ENCODE data around the gene SLC35E2B.

The SLC35E2B gene

GRCh38 chr1:1616045-1616790, 76.4 kb downstream of the SLC35E2B start:
- Histone ChIP-seq H3K9me3 (ENCODE audit: severe bottlenecking) (no peaks in the 10 kb centered on the region), H3K27ac (peak overlapping the region; percentile 99), H3K4me3 (ENCODE audit: low read depth, low read length) (peak overlapping the region; percentile 98), H3K36me3 (peaks cover 28% of the 10 kb centered on the region), H3K27me3 (ENCODE audit: insufficient read depth, low read depth, severe bottlenecking) (no peaks in the 10 kb centered on the region)
- no peak for TF ChIP-seq CTCF (IDR thresholded peaks at IDR 0.05; ENCODE audit: low read depth, low read length)
- DNase-seq, result no peak

GRCh38 chr1:1615256-1616044, 77.1 kb downstream of the SLC35E2B start, which contains the start of gene MIB2:
Gene MIB2 (plus strand): TSS chr1:1615500. CDS start chr1:1623453, 7,953 bp downstream.
- peak; percentile 96 for DNase-seq

GRCh38 chr1:1614954-1615255, 77.7 kb downstream of the SLC35E2B start:
- no peak for DNase-seq
- H3K36me3 ChIP-seq, result peaks cover 28% of the 10 kb centered on the region
- TF ChIP-seq CTCF (IDR thresholded peaks at IDR 0.05; ENCODE audit: low read depth, low read length), result no peak
- peak overlapping the region; percentile 13 for H3K27ac ChIP-seq
- no peaks in the 10 kb centered on the region for H3K27me3 ChIP-seq (ENCODE audit: insufficient read depth, low read depth, severe bottlenecking)
- peak overlapping the region; percentile 98 for H3K4me3 ChIP-seq (ENCODE audit: low read depth, low read length)
- H3K9me3 ChIP-seq (ENCODE audit: severe bottlenecking), result no peaks in the 10 kb centered on the region

More at GRCh38 chr1:1615256-1616044, 77.1 kb downstream of the SLC35E2B start, which contains the start of gene MIB2:
- Histone ChIP-seq H3K36me3 (peaks cover 28% of the 10 kb centered on the region), H3K27ac (peak within 1 kb of the TSS; percentile 99), H3K9me3 (ENCODE audit: severe bottlenecking) (no peaks in the 10 kb centered on the region), H3K4me3 (ENCODE audit: low read depth, low read length) (peak within 1 kb of the TSS; percentile 98), H3K27me3 (ENCODE audit: insufficient read depth, low read depth, severe bottlenecking) (no peaks in the 10 kb centered on the region)
- no peak for TF ChIP-seq CTCF (IDR thresholded peaks at IDR 0.05; ENCODE audit: low read depth, low read length)

GRCh38 chr1:1614204-1614953, 78.2 kb downstream of the SLC35E2B start:
- H3K4me3 ChIP-seq (ENCODE audit: low read depth, low read length), result peak overlapping the region; percentile 98
- H3K27me3 ChIP-seq (ENCODE audit: insufficient read depth, low read depth, severe bottlenecking), result no peaks in the 10 kb centered on the region
- no peaks in the 10 kb centered on the region for H3K9me3 ChIP-seq (ENCODE audit: severe bottlenecking)
- TF ChIP-seq CTCF (IDR thresholded peaks at IDR 0.05; ENCODE audit: low read depth, low read length), result no peak
- peaks cover 28% of the 10 kb centered on the region for H3K36me3 ChIP-seq
- DNase-seq, result no peak
- peak overlapping the region; percentile 13 for H3K27ac ChIP-seq

GRCh38 chr1:1613509-1614082, 79.0 kb downstream of the SLC35E2B start:
- peaks cover 26% of the 10 kb centered on the region for H3K36me3 ChIP-seq
- TF ChIP-seq CTCF (IDR thresholded peaks at IDR 0.05; ENCODE audit: low read depth, low read length), result no peak
- H3K27me3 ChIP-seq (ENCODE audit: insufficient read depth, low read depth, severe bottlenecking), result no peaks in the 10 kb centered on the region
- no peaks in the 10 kb centered on the region for H3K9me3 ChIP-seq (ENCODE audit: severe bottlenecking)
- H3K27ac ChIP-seq, result no peak overlapping the region
- no peak for DNase-seq
- H3K4me3 ChIP-seq (ENCODE audit: low read depth, low read length), result no peak overlapping the region
